HepG2 (cell line): Measurements from ENCODE around the gene PEMT. TPM values are rescaled to one million over a fixed set of nuclear protein-coding genes. Genes with fewer than 3 reads are reported as not detected.

ENCODE experiments used
- ATAC-seq: fragments of 200-7000 bp; cut with Tn5 transposase; 3 replicates; pipeline ENCODE4 v1.9.1; 2020; ENCODE audit warnings: mild to moderate bottlenecking, moderate library complexity
- BruUV-seq: library from RNA; stranded (reverse); fragments of 400-500 nt; replicated peaks from 2 replicates; lab custom pipeline; 2021; lab: Mats Ljungman, UMichigan
- CTCF ChIA-PET: fragments of 300-600 bp; formaldehyde crosslinking; extraction: SDS; loops from one replicate; lab custom pipeline; 2021; ENCODE audit warnings: low total read pairs, inconsistent platforms, low intra/inter-chr PET ratio; lab: Yijun Ruan, JAX
- POLR2A ChIA-PET: fragments of 350-600 bp; sonication (Branson Sonifier 250); formaldehyde crosslinking; loops from one replicate; lab custom pipeline; 2020; ENCODE audit warnings: antibody characterized with exemption, inconsistent platforms; lab: Yijun Ruan, JAX
- DNase-seq: peaks from one replicate; pipeline ENCODE4 v3.0.0-alpha.2; 2015; ENCODE audit warnings: low spot score
- FAIRE-seq: peaks from 3 replicates; lab custom pipeline; 2011; peaks lifted over from hg19 to GRCh38; lab: Jason Lieb, UNC
- H2AFZ ChIP-seq: one replicate; pipeline ENCODE4 v1.6.1; 2011; ENCODE audit warnings: low read length, inconsistent platforms
- H3K27ac ChIP-seq: fragments of 300-600 bp; 3 replicates; pipeline ENCODE4 v1.8.0; 2011; ENCODE audit warnings: mixed run types, mild to moderate bottlenecking, mixed read lengths, low read length, inconsistent platforms; ENCODE audit not compliant: insufficient read depth; ENCODE audit errors: extremely low read length
- H3K27me3 ChIP-seq, 2 experiments: fragments of 200-600 bp in 1 of 2; 2 replicates in 1 of 2; 3 replicates in 1 of 2; pipeline versions ENCODE4 v1.6.0 to v1.8.0; 2011; ENCODE audit warnings: low read length in 2 of 2, mild to moderate bottlenecking in 2 of 2, moderate library complexity in 2 of 2, inconsistent platforms in 1 of 2; ENCODE audit not compliant: insufficient read depth in 2 of 2, control insufficient read depth in 1 of 2
- H3K36me3 ChIP-seq, 2 experiments: fragments of 200-600 bp in 1 of 2; replicated peaks in 1 of 2; 2 replicates in 1 of 2; 3 replicates in 1 of 2; pipeline versions ENCODE4 v1.5.1 to v1.8.0; 2011; ENCODE audit warnings: low read length in 2 of 2, inconsistent platforms in 1 of 2; ENCODE audit not compliant: insufficient read depth in 2 of 2, control insufficient read depth in 1 of 2
- H3K4me1 ChIP-seq: 2 replicates; pipeline ENCODE4 v1.5.1; 2012; ENCODE audit warnings: low read length, inconsistent platforms; ENCODE audit not compliant: insufficient read depth
- H3K4me2 ChIP-seq: 2 replicates; pipeline ENCODE4 v1.6.0; 2011; ENCODE audit warnings: low read depth, low read length, inconsistent platforms
- H3K4me3 ChIP-seq, 3 experiments: fragments of 200-600 bp in 1 of 3; sonication (generic), shearing (Covaris generic) in 1 of 3; replicated peaks in 1 of 3; 2 replicates each; pipeline ENCODE4 v1.5.1; 2011 to 2016; ENCODE audit warnings: low read length in 3 of 3, inconsistent platforms in 2 of 3, low read depth in 2 of 3, mild to moderate bottlenecking in 2 of 3, control low read depth in 1 of 3, mixed read lengths in 1 of 3; ENCODE audit not compliant: insufficient read depth in 1 of 3
- H3K79me2 ChIP-seq: one replicate; pipeline ENCODE4 v1.6.1; 2011; ENCODE audit warnings: low read length, inconsistent platforms; ENCODE audit not compliant: insufficient read depth
- H3K9ac ChIP-seq: 2 replicates; pipeline ENCODE4 v1.6.0; 2011; ENCODE audit warnings: mild to moderate bottlenecking, low read depth, low read length, inconsistent platforms; ENCODE audit not compliant: insufficient read depth
- H3K9me3 ChIP-seq: 2 replicates; pipeline ENCODE4 v1.5.1; 2012; ENCODE audit warnings: mild to moderate bottlenecking, low read length
- H4K20me1 ChIP-seq: 2 replicates; pipeline ENCODE4 v1.6.0; 2011; ENCODE audit warnings: inconsistent platforms, mild to moderate bottlenecking, low read length, moderate library complexity; ENCODE audit not compliant: insufficient read depth
- ATF3 ChIP-seq: sonication (generic); formaldehyde crosslinking; IDR thresholded peaks from 2 replicates; pipeline ENCODE4 v1.4.0; 2020; ENCODE audit warnings: missing genetic modification reagents
- ATF5 ChIP-seq: sonication (generic); formaldehyde crosslinking; IDR thresholded peaks from 2 replicates; pipeline ENCODE4 v1.4.0; 2020; ENCODE audit warnings: mild to moderate bottlenecking, low read depth, missing genetic modification reagents
- HMGA1 ChIP-seq: sonication (generic); formaldehyde crosslinking; conservative IDR thresholded peaks from 2 replicates; pipeline ENCODE4 v1.4.0; 2020; ENCODE audit warnings: missing genetic modification reagents
- HNRNPK ChIP-seq: fragments of 200-400 bp; formaldehyde crosslinking; IDR thresholded peaks from 2 replicates; pipeline ENCODE4 v1.6.1; 2018; ENCODE audit warnings: low read length, low read depth, moderate library complexity, mild to moderate bottlenecking; ENCODE audit not compliant: poor library complexity, severe bottlenecking
- NAIF1 ChIP-seq: sonication (generic); formaldehyde crosslinking; IDR thresholded peaks from 2 replicates; pipeline ENCODE4 v1.5.0; 2020; ENCODE audit warnings: mild to moderate bottlenecking, missing genetic modification reagents, borderline replicate concordance
- NCOR1 ChIP-seq: fragments of 200-600 bp; sonication (generic); IDR thresholded peaks from 2 replicates; pipeline ENCODE4 v1.7.0; 2017; ENCODE audit warnings: antibody characterized with exemption, low read length, borderline replicate concordance
- SRY ChIP-seq: sonication (generic); formaldehyde crosslinking; IDR thresholded peaks from 2 replicates; pipeline ENCODE4 v1.8.0; 2022; ENCODE audit warnings: mild to moderate bottlenecking, missing genetic modification reagents
- ZBTB33 ChIP-seq: sonication (generic); formaldehyde crosslinking; IDR thresholded peaks from 2 replicates; pipeline ENCODE4 v1.4.0; 2020; ENCODE audit warnings: missing genetic modification reagents
- ZNF121 ChIP-seq: sonication (generic); formaldehyde crosslinking; IDR thresholded peaks from 2 replicates; pipeline ENCODE4 v1.5.0; 2020; ENCODE audit warnings: mild to moderate bottlenecking, missing genetic modification reagents
- ZNF225 ChIP-seq: sonication (generic); formaldehyde crosslinking; IDR thresholded peaks from 2 replicates; pipeline ENCODE4 v1.4.0; 2020; ENCODE audit warnings: mild to moderate bottlenecking, missing genetic modification reagents
- ZNF234 ChIP-seq: sonication (generic); formaldehyde crosslinking; conservative IDR thresholded peaks from 2 replicates; pipeline ENCODE4 v1.5.1; 2020; ENCODE audit warnings: mild to moderate bottlenecking, missing genetic modification reagents
- ZNF567 ChIP-seq: sonication (generic); formaldehyde crosslinking; IDR thresholded peaks from 2 replicates; pipeline ENCODE4 v1.8.1; 2023; ENCODE audit warnings: mild to moderate bottlenecking, missing genetic modification reagents, borderline replicate concordance
- WGBS: methylation state at CpG from one replicate; pipeline ENCODE4 v1.1.6; 2017; ENCODE audit warnings: low lambda C conversion rate; 5-methylcytosine and 5-hydroxymethylcytosine counted together
- in situ Hi-C: cut with HindIII; loops from 2 replicates; pipeline ENCODE4 v1.10.0; 2017; ENCODE audit warnings: low pct_unique_long_range_greater_than_20kb; ENCODE audit not compliant: extremely low pct_ligation_motif_present
- intact Hi-C: fragments of 100-400 bp; cut with micrococcal nuclease; formaldehyde crosslinking; loops from one replicate; pipeline ENCODE4 v1.10.0; 2022; ENCODE audit not compliant: unreplicated experiment
- polyA plus RNA-seq, 8 experiments: library from polyadenylated mRNA; depleted of rRNA in 3 of 8; stranded (reverse) in 7 of 8; unstranded in 1 of 8; fragments of >200 nt; fragmentation: Illumina TruSeq in 4 of 8; extraction: Trizol in 4 of 8; gene quantifications; 2 replicates each; pipeline versions ENCODE4 v1.2.1 to v1.2.3, GENCODE V29; 2011 to 2016; ENCODE audit warnings: low read depth in 4 of 8, missing spikeins in 1 of 8, mixed read lengths in 1 of 8; ENCODE audit not compliant: insufficient read depth in 1 of 8
- total RNA-seq, 5 experiments: library from RNA; depleted of rRNA; stranded (reverse); fragments of >200 nt; fragmentation: Illumina TruSeq; extraction: Trizol; gene quantifications; 2 replicates each; pipeline ENCODE4 v1.2.3, GENCODE V29; 2016; ENCODE audit warnings: low read depth in 1 of 5
- TF ChIP-seq, protein P1 (sequence below): sonication (generic); formaldehyde crosslinking; IDR thresholded peaks from 2 replicates; pipeline ENCODE4 v1.8.0; 2022; ENCODE audit warnings: mild to moderate bottlenecking, missing genetic modification reagents

PEMT gene
- total and polyA plus RNA-seq, 2 of the 13 experiments (the other 11 are each of a cell fraction or from before 2014, with no cell fraction given): 31.7 to 43.6 TPM

- H3K36me3 ChIP-seq: no peaks in the 10 kb centered on the region
- H3K27me3 ChIP-seq: peaks cover 3 to 13% of the 10 kb centered on the region in 2 experiments; a peak in 4 of 5 replicates
- no TSS peak for BruUV-seq
- 45% methylated on average over 17 of the region's 17 CpGs for WGBS
- FAIRE-seq: no peak
- intact Hi-C loops: no loop called here
- POLR2A ChIA-PET: no interaction called here
- H3K9me3 ChIP-seq: no peaks in the 10 kb centered on the region
- TF ChIP-seq NCOR1 (no peak), ZBTB33 (CRISPR knock-in tag) (peak; percentile 84), ATF3 (no peak)
- TF ChIP-seq, all 625 proteins: peak for 1
- no peak for DNase-seq
- Histone ChIP-seq H3K4me1 (peaks cover 14% of the 10 kb centered on the region), H3K9ac (no peak overlapping the region), H3K4me3 (no peak overlapping the region), H3K4me2 (peak overlapping the region; percentile 24; the same call in 1 of the 2 replicates), H3K79me2 (no peaks in the 10 kb centered on the region), H2AFZ (no peak overlapping the region), H3K27ac (no peak overlapping the region), H4K20me1 (no peaks in the 10 kb centered on the region)
- ATAC-seq: no peak
- in situ Hi-C loops: no loop called here
- CTCF ChIA-PET: no interaction called here
Observed at GRCh38 chr17:17628388-17629008, 37.0 kb upstream of the PEMT start.

DNA sequence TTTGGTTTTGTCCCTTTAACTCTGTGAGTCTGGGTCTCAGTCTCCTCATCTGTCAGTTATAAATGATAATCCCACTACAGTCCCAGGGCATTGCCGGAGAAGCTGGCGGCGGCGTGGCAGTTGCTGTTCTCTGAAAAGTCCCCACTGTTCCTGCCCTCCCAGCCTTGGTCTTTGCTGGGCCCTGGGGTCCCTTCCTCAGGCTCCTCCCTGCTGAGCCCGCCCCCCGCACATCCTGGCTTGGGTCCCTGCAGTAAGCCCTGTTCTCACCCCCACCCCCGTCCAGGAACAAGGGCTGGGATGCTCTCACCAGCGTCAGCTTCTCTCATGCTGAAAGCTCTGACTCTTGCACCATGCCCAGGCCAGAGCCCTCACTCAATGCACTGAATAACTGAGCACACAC is 35.3 kb upstream of the PEMT start:
- 51% methylated on average over 7 of the region's 8 CpGs for WGBS
- FAIRE-seq: no peak
- in situ Hi-C loops (no loop called here), intact Hi-C loops (no loop called here)
- no peak overlapping the region for H3K9ac ChIP-seq
- CTCF ChIA-PET: no interaction called here
- no peak for ATAC-seq
- no TSS peak for BruUV-seq
- H3K27ac ChIP-seq: no peak overlapping the region
- POLR2A ChIA-PET: no interaction called here
- no peaks in the 10 kb centered on the region for H3K36me3 ChIP-seq
- peaks cover 18% of the 10 kb centered on the region for H3K4me1 ChIP-seq
- H2AFZ ChIP-seq: no peak overlapping the region
- H3K4me2 ChIP-seq: no peak overlapping the region
- H4K20me1 ChIP-seq: no peaks in the 10 kb centered on the region
- no peak overlapping the region for H3K4me3 ChIP-seq
- DNase-seq: no peak
- H3K79me2 ChIP-seq: no peaks in the 10 kb centered on the region
- no peaks in the 10 kb centered on the region for H3K9me3 ChIP-seq
- peaks cover 2 to 14% of the 10 kb centered on the region in 2 experiments; a peak in 3 of 5 replicates for H3K27me3 ChIP-seq
- TF ChIP-seq ZNF121: no peak
- TF ChIP-seq HNRNPK: no peak
- no peak for TF ChIP-seq SRY
- TF ChIP-seq NAIF1 (CRISPR knock-in tag): no peak
- no peak for TF ChIP-seq HMGA1 (CRISPR knock-in tag)
- TF ChIP-seq ZNF567 (CRISPR knock-in tag): no peak
- TF ChIP-seq ZNF234 (CRISPR knock-in tag): no peak
- no peak for TF ChIP-seq ZNF225 (CRISPR knock-in tag)
- TF ChIP-seq ATF5 (CRISPR knock-in tag): no peak
- TF ChIP-seq, protein P1, sequence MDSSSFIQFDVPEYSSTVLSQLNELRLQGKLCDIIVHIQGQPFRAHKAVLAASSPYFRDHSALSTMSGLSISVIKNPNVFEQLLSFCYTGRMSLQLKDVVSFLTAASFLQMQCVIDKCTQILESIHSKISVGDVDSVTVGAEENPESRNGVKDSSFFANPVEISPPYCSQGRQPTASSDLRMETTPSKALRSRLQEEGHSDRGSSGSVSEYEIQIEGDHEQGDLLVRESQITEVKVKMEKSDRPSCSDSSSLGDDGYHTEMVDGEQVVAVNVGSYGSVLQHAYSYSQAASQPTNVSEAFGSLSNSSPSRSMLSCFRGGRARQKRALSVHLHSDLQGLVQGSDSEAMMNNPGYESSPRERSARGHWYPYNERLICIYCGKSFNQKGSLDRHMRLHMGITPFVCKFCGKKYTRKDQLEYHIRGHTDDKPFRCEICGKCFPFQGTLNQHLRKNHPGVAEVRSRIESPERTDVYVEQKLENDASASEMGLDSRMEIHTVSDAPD (CRISPR knock-in tag): no peak
